Mammary epithelial cell (primary cell): ENCODE measurements around the gene SAT1.

Experiments used
- CTCF ChIP-seq, 2 donors: IDR thresholded peaks in 1 of 2; conservative IDR thresholded peaks in 1 of 2; 2 replicates each; pipeline ENCODE4 v1.5.1; 2011 to 2012; ENCODE audit warnings: inconsistent platforms in 2 of 2, low read length in 2 of 2, mild to moderate bottlenecking in 2 of 2, control low read depth in 1 of 2, low read depth in 1 of 2; ENCODE audit not compliant: insufficient read depth in 1 of 2; ENCODE audit errors: extremely low read depth in 1 of 2
- EZH2 ChIP-seq: IDR thresholded peaks from 2 replicates; pipeline ENCODE4 v1.6.1; 2012; ENCODE audit warnings: low read length, inconsistent platforms, borderline replicate concordance

- TF ChIP-seq CTCF (conservative IDR thresholded peaks at IDR 0.05 in 1 of 2, IDR thresholded peaks at IDR 0.05 in 1 of 2; ENCODE audit: extremely low read depth in 1 of 2, insufficient read depth in 1 of 2, low read depth in 1 of 2, low read length in 2 of 2) (no peak), EZH2 (no peak)
Observed at GRCh38 chrX:23749129-23749528, 33.8 kb upstream of the SAT1 start.
